Activated CD8-positive, alpha-beta T cell treated with anti-CD3 and anti-CD28 coated beads for 36 hours (primary cell): ENCODE results near the gene BMPR1A. TPM values are rescaled to one million over a fixed set of nuclear protein-coding genes. Genes with fewer than 3 reads are reported as not detected.

ENCODE experiments used
- ATAC-seq: fragments of 200-7000 bp; cut with Tn5 transposase; one replicate; pipeline ENCODE4 v1.10.0; 2021; ENCODE audit warnings: mild to moderate bottlenecking, moderate library complexity
- CTCF ChIA-PET: fragments of 350-600 bp; sonication (Branson Sonifier 250); formaldehyde crosslinking; loops from one replicate; lab custom pipeline; 2021; ENCODE audit warnings: antibody characterized with exemption; lab: Charles Lee
- POLR2A ChIA-PET: fragments of 350-600 bp; sonication (Branson Sonifier 250); formaldehyde crosslinking; loops from one replicate; lab custom pipeline; 2021; ENCODE audit warnings: antibody characterized with exemption; lab: Charles Lee
- DNase-seq: peaks from one replicate; pipeline ENCODE4 v3.0.0-alpha.2; 2020
- H3K27ac Mint-ChIP-seq: one replicate; pipeline ENCODE4 v1.8.0; 2021; ENCODE audit warnings: mild to moderate bottlenecking, mixed read lengths
- H3K27me3 Mint-ChIP-seq: one replicate; pipeline ENCODE4 v1.8.0; 2021; ENCODE audit warnings: mixed read lengths
- H3K36me3 Mint-ChIP-seq: one replicate; pipeline ENCODE4 v1.8.0; 2021; ENCODE audit warnings: low read depth, mixed read lengths
- H3K4me1 Mint-ChIP-seq: one replicate; pipeline ENCODE4 v1.8.0; 2021; ENCODE audit warnings: low read depth, mixed read lengths
- H3K4me3 Mint-ChIP-seq: one replicate; pipeline ENCODE4 v1.8.0; 2021; ENCODE audit warnings: mild to moderate bottlenecking, moderate library complexity, mixed read lengths
- H3K9me3 Mint-ChIP-seq: one replicate; pipeline ENCODE4 v1.8.0; 2021; ENCODE audit warnings: mixed read lengths
- intact Hi-C: fragments of 100-400 bp; cut with micrococcal nuclease; formaldehyde crosslinking; loops from one replicate; pipeline ENCODE4 v1.10.0; 2022
- total RNA-seq, 2 experiments: library from RNA; stranded (reverse); gene quantifications; one replicate each; pipeline ENCODE4 v1.2.3, GENCODE V29; 2021
- TF ChIP-seq, protein P1 (sequence below): fragments of 200-600 bp; IDR thresholded peaks from one replicate; pipeline ENCODE4 v1.8.0; 2022; ENCODE audit warnings: antibody characterized with exemption, mild to moderate bottlenecking

BMPR1A gene
- 1 to 10 TPM; 6.6 to 6.9 TPM for total RNA-seq

DNA sequence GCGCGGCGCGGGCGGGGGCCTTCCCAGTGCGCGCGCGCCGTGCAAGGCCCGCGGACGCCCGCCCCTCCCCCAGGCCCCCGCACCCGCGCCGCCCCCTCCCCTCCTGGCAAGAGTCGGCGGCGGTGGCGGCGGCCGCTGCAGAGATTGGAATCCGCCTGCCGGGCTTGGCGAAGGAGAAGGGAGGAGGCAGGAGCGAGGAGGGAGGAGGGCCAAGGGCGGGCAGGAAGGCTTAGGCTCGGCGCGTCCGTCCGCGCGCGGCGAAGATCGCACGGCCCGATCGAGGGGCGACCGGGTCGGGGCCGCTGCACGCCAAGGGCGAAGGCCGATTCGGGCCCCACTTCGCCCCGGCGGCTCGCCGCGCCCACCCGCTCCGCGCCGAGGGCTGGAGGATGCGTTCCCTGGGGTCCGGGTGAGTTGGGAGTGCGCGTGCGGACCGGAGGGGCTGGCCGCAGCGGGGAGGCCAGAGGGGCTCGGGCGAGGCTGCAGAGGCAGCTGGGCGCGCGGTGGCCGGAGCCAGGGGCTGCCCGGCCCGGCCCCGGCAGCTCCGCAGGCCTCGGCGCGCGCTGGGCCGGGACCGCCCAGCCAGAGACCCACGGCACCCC, at the start of gene BMPR1A:
Gene BMPR1A (plus strand): TSS at position 109 of the 602 bp plus-strand sequence. CDS start 119,400 bp downstream, outside the sequence.
- intact Hi-C loops, result loop anchor here (5.0 kb wide), 1 partner anchor 44 kb away; no protein-coding TSS in a partner anchor
- ATAC-seq (peak; percentile 43), DNase-seq (peak; percentile 3)
- TF ChIP-seq, protein P1, sequence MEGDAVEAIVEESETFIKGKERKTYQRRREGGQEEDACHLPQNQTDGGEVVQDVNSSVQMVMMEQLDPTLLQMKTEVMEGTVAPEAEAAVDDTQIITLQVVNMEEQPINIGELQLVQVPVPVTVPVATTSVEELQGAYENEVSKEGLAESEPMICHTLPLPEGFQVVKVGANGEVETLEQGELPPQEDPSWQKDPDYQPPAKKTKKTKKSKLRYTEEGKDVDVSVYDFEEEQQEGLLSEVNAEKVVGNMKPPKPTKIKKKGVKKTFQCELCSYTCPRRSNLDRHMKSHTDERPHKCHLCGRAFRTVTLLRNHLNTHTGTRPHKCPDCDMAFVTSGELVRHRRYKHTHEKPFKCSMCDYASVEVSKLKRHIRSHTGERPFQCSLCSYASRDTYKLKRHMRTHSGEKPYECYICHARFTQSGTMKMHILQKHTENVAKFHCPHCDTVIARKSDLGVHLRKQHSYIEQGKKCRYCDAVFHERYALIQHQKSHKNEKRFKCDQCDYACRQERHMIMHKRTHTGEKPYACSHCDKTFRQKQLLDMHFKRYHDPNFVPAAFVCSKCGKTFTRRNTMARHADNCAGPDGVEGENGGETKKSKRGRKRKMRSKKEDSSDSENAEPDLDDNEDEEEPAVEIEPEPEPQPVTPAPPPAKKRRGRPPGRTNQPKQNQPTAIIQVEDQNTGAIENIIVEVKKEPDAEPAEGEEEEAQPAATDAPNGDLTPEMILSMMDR, result no peak
- Mint-ChIP-seq H3K4me1 (peaks cover 40% of the 10 kb centered on the region), H3K36me3 (peaks cover 3% of the 10 kb centered on the region), H3K27me3 (peaks cover 28% of the 10 kb centered on the region), H3K27ac (peak within 1 kb of the TSS; percentile 81), H3K9me3 (no peaks in the 10 kb centered on the region), H3K4me3 (peak within 1 kb of the TSS; percentile 87)
- ChIA-PET CTCF (interaction anchor here (1.6 kb wide), 1 partner anchor 144 kb away, joined by 4 read pairs; no protein-coding TSS in a partner anchor), POLR2A (interaction anchor here (0.6 to 1.8 kb wide), 6 partner anchors 9 to 45 kb away, joined by 3 to 6 read pairs (median 3); no protein-coding TSS in a partner anchor)

DNA sequence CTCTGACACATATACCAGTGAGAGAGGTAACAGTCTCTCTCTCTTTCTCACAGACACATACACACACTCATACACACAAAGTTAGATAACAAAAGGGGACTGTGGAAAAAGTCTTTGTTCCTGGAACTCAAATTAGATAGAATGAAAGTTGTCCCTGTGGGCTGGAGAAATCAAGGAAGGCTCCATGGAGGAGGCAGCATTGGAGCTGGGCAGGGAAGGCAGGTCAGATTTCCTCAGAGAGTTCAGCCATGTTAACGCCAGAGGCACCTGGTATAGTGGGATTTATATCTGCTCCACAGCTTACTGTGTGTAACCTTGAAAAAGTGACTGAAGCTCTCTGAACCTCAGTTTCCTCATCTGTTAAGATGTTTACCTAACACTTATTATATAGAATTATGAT, 49.4 kb upstream of the BMPR1A start:
- H3K27me3 Mint-ChIP-seq, result no peaks in the 10 kb centered on the region
- no peaks in the 10 kb centered on the region for H3K9me3 Mint-ChIP-seq
- ChIA-PET CTCF (interaction anchor here (1.0 kb wide), 1 partner anchor 12 kb away, joined by 3 read pairs; no protein-coding TSS in a partner anchor), POLR2A (no interaction called here)
- no peaks in the 10 kb centered on the region for H3K36me3 Mint-ChIP-seq
- no peak for ATAC-seq
- no peak overlapping the region for H3K4me3 Mint-ChIP-seq
- H3K27ac Mint-ChIP-seq, result no peak overlapping the region
- TF ChIP-seq, protein P1, result no peak
- no peak for DNase-seq
- H3K4me1 Mint-ChIP-seq, result peaks cover 10% of the 10 kb centered on the region
- intact Hi-C loops, result no loop called here

DNA sequence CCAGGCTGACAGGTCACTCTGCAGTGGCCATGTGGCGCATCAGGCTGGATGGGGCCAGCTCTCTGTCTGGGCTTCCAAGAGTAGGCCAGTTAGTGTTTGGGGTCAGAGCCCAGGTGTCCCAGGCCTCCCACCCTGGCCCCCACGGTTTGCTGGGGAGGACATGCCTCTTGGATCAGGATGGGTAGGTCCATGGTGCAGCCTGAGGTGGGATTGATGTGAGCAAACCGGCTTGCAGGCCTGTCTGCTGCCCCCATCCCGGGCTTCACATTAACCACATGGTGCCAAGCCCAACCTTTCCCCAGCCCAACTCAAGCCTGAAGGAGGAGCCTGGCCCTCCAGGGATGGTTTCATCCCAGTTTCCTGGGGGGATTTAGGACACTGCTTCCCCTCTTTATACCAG, 48.9 kb upstream of the BMPR1A start:
- intact Hi-C loops, result no loop called here
- TF ChIP-seq, protein P1, result no peak
- Mint-ChIP-seq H3K9me3 (no peaks in the 10 kb centered on the region), H3K27ac (no peak overlapping the region), H3K27me3 (no peaks in the 10 kb centered on the region), H3K4me3 (no peak overlapping the region), H3K4me1 (peaks cover 14% of the 10 kb centered on the region), H3K36me3 (no peaks in the 10 kb centered on the region)
- POLR2A ChIA-PET, result no interaction called here
- ATAC-seq (no peak), DNase-seq (no peak)
- CTCF ChIA-PET, result interaction anchor here (1.0 kb wide), 1 partner anchor 12 kb away, joined by 3 read pairs; no protein-coding TSS in a partner anchor

DNA sequence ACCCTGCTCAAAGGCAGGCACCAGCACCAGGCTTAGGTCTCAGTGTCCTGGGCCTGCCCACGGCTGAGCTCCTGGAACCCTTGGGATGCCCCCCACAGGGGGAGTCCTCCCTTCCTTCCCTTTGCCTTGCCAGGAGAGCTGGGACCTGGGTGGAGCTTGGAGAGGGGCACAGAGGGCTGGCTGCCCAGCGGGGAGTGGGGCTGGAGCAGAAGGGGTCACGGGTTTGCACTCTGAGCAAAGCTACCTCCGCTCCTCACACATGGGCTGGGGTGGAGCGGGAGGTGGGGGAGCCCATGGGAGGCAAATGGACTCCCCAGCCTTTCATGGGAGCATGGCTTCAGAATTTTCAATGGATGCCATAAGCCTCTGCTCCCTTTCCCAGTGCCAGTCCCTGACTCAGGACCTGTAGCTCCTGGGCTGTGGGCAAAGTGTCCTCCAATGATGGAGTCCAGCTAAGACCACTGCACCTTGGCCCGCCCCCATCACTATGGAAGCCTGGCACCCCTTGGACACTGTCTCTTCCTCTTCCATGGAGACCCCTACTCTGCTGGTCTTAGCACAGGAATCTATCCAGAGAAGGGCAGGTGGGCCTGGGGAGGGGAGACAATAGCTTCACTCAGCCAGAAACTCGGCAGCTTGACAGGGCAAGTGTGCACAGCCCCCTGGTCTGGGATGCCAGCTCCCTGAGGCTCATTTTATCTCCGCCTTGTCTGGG, 48.2 kb upstream of the BMPR1A start:
- ChIA-PET CTCF (no interaction called here), POLR2A (no interaction called here)
- TF ChIP-seq, protein P1, result no peak
- intact Hi-C loops, result no loop called here
- H3K27me3 Mint-ChIP-seq, result no peaks in the 10 kb centered on the region
- no peak for DNase-seq
- no peaks in the 10 kb centered on the region for H3K36me3 Mint-ChIP-seq
- no peak overlapping the region for H3K27ac Mint-ChIP-seq
- H3K9me3 Mint-ChIP-seq, result no peaks in the 10 kb centered on the region
- no peak for ATAC-seq
- peaks cover 14% of the 10 kb centered on the region for H3K4me1 Mint-ChIP-seq
- no peak overlapping the region for H3K4me3 Mint-ChIP-seq
